Measurements from ENCODE around the gene MAST4. TPM values are rescaled to one million over a fixed set of nuclear protein-coding genes. Genes with fewer than 3 reads are reported as not detected.

Gene MAST4
- total and polyA plus RNA-seq, 2 donors from 2014 or later = 27.3 to 31.4 TPM

DNA sequence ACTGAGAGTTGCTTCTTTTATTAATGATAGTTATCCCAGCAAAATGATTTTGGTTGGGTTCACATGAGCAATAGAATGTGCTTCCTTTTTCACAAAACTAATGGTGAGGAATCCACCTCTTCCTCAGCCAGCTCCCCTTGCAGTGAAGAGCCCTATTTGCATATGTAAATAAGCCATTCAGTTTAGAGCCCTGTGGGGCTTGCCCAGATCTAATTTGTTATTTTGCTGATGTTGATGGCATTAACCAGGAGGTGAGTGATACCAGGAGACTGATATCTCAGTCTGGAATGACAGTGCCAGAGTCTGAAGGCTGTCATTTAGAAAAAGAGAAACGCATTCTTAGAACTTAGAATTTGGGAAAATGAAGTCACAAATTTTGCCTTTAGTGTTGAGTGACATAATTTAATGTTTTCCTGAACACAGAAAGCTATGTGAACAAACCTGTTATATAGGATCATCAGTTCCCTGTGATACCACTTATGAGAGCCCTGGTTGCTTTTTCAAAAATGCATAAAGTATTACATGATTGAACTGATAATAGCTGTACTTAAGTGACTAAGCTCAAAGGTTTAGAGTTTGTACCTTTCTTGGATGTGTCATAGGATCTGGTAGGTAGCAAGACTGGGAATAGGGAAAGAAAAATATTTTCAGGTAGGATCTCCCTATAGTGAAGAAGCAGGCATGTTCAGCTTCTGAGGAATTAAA lies 271.6 kb downstream of the MAST4 start:
- Histone ChIP-seq H3K4me1 (ENCODE audit: control insufficient read depth in 2 of 3, insufficient read depth in 2 of 3, low read depth in 1 of 3, low read length in 3 of 3) (peaks cover 0 to 5% (median 2%) of the 10 kb centered on the region in 3 donors), H3K4me3 (ENCODE audit: low read length in 3 of 3) (no peak overlapping the region), H3K36me3 (ENCODE audit: control insufficient read depth in 2 of 3, insufficient read depth in 3 of 3, low read length in 3 of 3) (no peaks in the 10 kb centered on the region), H3K9ac (ENCODE audit: low read length in 3 of 3) (no peak overlapping the region), H3K9me3 (ENCODE audit: control insufficient read depth in 2 of 3, insufficient read depth in 1 of 3, low read length in 3 of 3) (no peaks in the 10 kb centered on the region), H3K27me3 (ENCODE audit: control insufficient read depth, insufficient read depth, low read length) (no peaks in the 10 kb centered on the region), H3K27ac (ENCODE audit: low read depth in 2 of 2, low read length in 2 of 2) (no peak overlapping the region)
- DNase-seq = no peak
- TF ChIP-seq CTCF (IDR thresholded peaks at IDR 0.05; ENCODE audit: borderline replicate concordance, extremely low read depth, insufficient read depth) = no peak
- no peak for FAIRE-seq
- intact Hi-C loops (cut with DNase I) = no loop called here

GRCh38 chr5:66869347-66869746 lies 273.2 kb downstream of the MAST4 start:
- no peak for FAIRE-seq
- Histone ChIP-seq H3K27me3 (ENCODE audit: control insufficient read depth, insufficient read depth, low read length) (no peaks in the 10 kb centered on the region), H3K9me3 (ENCODE audit: control insufficient read depth in 2 of 3, insufficient read depth in 1 of 3, low read length in 3 of 3) (no peaks in the 10 kb centered on the region), H3K4me1 (ENCODE audit: control insufficient read depth in 2 of 3, insufficient read depth in 2 of 3, low read depth in 1 of 3, low read length in 3 of 3) (peaks cover 0 to 5% (median 3%) of the 10 kb centered on the region in 3 donors), H3K36me3 (ENCODE audit: control insufficient read depth in 2 of 3, insufficient read depth in 3 of 3, low read length in 3 of 3) (no peaks in the 10 kb centered on the region), H3K27ac (ENCODE audit: low read depth in 2 of 2, low read length in 2 of 2) (no peak overlapping the region), H3K9ac (ENCODE audit: low read length in 3 of 3) (no peak overlapping the region), H3K4me3 (ENCODE audit: low read length in 3 of 3) (no peak overlapping the region)
- TF ChIP-seq CTCF (IDR thresholded peaks at IDR 0.05; ENCODE audit: borderline replicate concordance, extremely low read depth, insufficient read depth) = no peak
- no peak for DNase-seq
- intact Hi-C loops (cut with DNase I) = no loop called here

- FAIRE-seq (no peak), DNase-seq (no peak)
- no peaks in the 10 kb centered on the region for H3K9me3 ChIP-seq (ENCODE audit: control insufficient read depth in 2 of 3, insufficient read depth in 1 of 3, low read length in 3 of 3)
- TF ChIP-seq CTCF (IDR thresholded peaks at IDR 0.05; ENCODE audit: borderline replicate concordance, extremely low read depth, insufficient read depth) = no peak
- intact Hi-C loops (cut with DNase I) = no loop called here
- H3K36me3 ChIP-seq (ENCODE audit: control insufficient read depth in 2 of 3, insufficient read depth in 3 of 3, low read length in 3 of 3) = no peaks in the 10 kb centered on the region
- H3K27me3 ChIP-seq (ENCODE audit: control insufficient read depth, insufficient read depth, low read length) = no peaks in the 10 kb centered on the region
- no peak overlapping the region for H3K27ac ChIP-seq (ENCODE audit: low read depth in 2 of 2, low read length in 2 of 2)
- H3K4me3 ChIP-seq (ENCODE audit: low read length in 3 of 3) = no peak overlapping the region
- H3K9ac ChIP-seq (ENCODE audit: low read length in 3 of 3) = no peak overlapping the region
- H3K4me1 ChIP-seq (ENCODE audit: control insufficient read depth in 2 of 3, insufficient read depth in 2 of 3, low read depth in 1 of 3, low read length in 3 of 3) = peaks cover 0 to 5% (median 3%) of the 10 kb centered on the region in 3 donors
Measured at GRCh38 chr5:66870708-66871107, 274.5 kb downstream of the MAST4 start.
